Suprapubic skin (tissue), 3 donors: ENCODE results near the gene RHOJ.

Source experiments
- CTCF ChIP-seq, 2 donors: fragments of 200-600 bp in 1 of 2; fragments of 450-650 bp in 1 of 2; sonication (generic) in 1 of 2; IDR thresholded peaks; one replicate each; pipeline ENCODE4 v1.5.1; 2016 to 2019; ENCODE audit warnings: antibody characterized with exemption in 2 of 2, mild to moderate bottlenecking in 1 of 2, moderate library complexity in 1 of 2
- POLR2A ChIP-seq, 2 donors: fragments of 450-650 bp; IDR thresholded peaks; one replicate each; pipeline ENCODE4 v1.6.1; 2017; ENCODE audit warnings: antibody characterized with exemption in 2 of 2, mild to moderate bottlenecking in 2 of 2, moderate library complexity in 2 of 2

GRCh38 chr14:63155511-63156185, 48.6 kb upstream of the RHOJ start:
- TF ChIP-seq POLR2A (IDR thresholded peaks at IDR 0.05) (no peak), CTCF (IDR thresholded peaks at IDR 0.05) (no peak)
